ENCODE measurements around the gene GTF3A.
A peak's percentile ranks its signal among the peaks of the same experiment; 100 is the strongest.

The GTF3A gene

DNA sequence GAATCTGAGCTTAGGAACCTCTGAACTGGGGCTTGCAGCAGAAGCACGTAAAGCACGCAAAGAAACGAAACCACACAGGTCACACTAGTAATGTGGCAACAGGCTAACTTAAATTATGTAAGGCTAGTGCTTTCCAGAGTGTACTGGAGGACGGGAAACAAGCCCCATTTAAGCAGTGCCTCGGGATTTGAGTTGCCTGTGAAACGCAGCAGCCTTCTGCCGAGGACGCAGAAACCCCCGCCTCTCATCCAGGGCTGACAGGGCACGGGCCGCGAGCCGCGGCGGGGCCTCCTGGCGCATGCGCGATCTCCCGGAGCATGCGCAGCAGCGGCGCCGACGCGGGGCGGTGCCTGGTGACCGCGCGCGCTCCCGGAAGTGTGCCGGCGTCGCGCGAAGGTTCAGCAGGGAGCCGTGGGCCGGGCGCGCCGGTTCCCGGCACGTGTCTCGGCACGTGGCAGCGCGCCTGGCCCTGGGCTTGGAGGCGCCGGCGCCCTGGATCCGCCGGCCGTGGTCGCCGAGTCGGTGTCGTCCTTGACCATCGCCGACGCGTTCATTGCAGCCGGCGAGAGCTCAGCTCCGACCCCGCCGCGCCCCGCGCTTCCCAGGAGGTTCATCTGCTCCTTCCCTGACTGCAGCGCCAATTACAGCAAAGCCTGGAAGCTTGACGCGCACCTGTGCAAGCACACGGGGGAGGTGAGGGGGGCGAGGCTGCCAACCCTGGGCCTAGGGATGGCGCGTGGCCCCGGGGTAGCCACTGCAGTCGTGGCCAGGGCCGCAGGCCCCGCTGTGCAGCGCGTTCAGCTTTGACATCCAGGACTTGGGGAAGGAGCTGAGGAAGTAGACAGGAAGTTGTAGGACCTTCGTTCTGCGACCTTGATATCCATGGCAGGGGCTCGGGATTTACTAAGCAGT is at the start of gene GTF3A:
GTF3A (plus strand) TSS at position 374 of the 912 bp plus-strand sequence.
- CTCF ChIA-PET: interaction anchor here (0.7 to 2.2 kb wide), 6 partner anchors 12 to 538 kb away, joined by 3 to 8 read pairs (median 6); no protein-coding TSS in a partner anchor
- Histone ChIP-seq H3K27ac (ENCODE audit: extremely low read depth, low read depth, low read length) (peak within 1 kb of the TSS; percentile 74), H3K4me1 (ENCODE audit: control insufficient read depth, insufficient read depth, low read length) (no peaks in the 10 kb centered on the region), H3K36me3 (ENCODE audit: control insufficient read depth in 2 of 2, insufficient read depth in 1 of 2, low read length in 2 of 2) (peaks cover 5 to 27% of the 10 kb centered on the region in 2 experiments), H3K9me3 (ENCODE audit: control insufficient read depth, insufficient read depth, low read depth, low read length) (no peaks in the 10 kb centered on the region), H3K4me3 (ENCODE audit: low read depth, low read length) (peak within 1 kb of the TSS; percentile 62)
- POLR2A ChIA-PET: interaction anchor here (1.2 to 3.1 kb wide), 3 partner anchors 25 to 196 kb away, joined by 3 to 14 read pairs (median 5); partner anchors contain the start of genes LNX2 and MTIF3
- TF ChIP-seq, protein P1, sequence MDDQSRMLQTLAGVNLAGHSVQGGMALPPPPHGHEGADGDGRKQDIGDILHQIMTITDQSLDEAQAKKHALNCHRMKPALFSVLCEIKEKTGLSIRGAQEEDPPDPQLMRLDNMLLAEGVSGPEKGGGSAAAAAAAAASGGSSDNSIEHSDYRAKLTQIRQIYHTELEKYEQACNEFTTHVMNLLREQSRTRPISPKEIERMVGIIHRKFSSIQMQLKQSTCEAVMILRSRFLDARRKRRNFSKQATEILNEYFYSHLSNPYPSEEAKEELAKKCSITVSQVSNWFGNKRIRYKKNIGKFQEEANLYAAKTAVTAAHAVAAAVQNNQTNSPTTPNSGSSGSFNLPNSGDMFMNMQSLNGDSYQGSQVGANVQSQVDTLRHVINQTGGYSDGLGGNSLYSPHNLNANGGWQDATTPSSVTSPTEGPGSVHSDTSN (CRISPR knock-in tag; IDR thresholded peaks at IDR 0.05): peak; percentile 58; the same call in 1 of the 2 replicates
- TF ChIP-seq, protein P2, sequence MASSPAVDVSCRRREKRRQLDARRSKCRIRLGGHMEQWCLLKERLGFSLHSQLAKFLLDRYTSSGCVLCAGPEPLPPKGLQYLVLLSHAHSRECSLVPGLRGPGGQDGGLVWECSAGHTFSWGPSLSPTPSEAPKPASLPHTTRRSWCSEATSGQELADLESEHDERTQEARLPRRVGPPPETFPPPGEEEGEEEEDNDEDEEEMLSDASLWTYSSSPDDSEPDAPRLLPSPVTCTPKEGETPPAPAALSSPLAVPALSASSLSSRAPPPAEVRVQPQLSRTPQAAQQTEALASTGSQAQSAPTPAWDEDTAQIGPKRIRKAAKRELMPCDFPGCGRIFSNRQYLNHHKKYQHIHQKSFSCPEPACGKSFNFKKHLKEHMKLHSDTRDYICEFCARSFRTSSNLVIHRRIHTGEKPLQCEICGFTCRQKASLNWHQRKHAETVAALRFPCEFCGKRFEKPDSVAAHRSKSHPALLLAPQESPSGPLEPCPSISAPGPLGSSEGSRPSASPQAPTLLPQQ (tag by site-specific recombination; IDR thresholded peaks at IDR 0.05): peak; percentile 18; the same call in 1 of the 2 replicates
- TF ChIP-seq ZFP69B (tag by site-specific recombination; IDR thresholded peaks at IDR 0.05) (peak; percentile 34; the same call in 1 of the 2 replicates), ELK4 (IDR thresholded peaks at IDR 0.05; ENCODE audit: borderline replicate concordance, low read depth, low read length) (no peak), ZNF214 (tag by site-specific recombination; IDR thresholded peaks at IDR 0.05; ENCODE audit: borderline replicate concordance) (no peak), BCL11B (tag by site-specific recombination; IDR thresholded peaks at IDR 0.05; ENCODE audit: low read depth) (no peak), ZNF660 (tag by site-specific recombination; IDR thresholded peaks at IDR 0.05) (peak; percentile 58; the same call in 1 of the 2 replicates), ZXDB (tag by site-specific recombination; IDR thresholded peaks at IDR 0.05) (peak; percentile 11; the same call in 1 of the 2 replicates), ZNF19 (tag by site-specific recombination; IDR thresholded peaks at IDR 0.05; ENCODE audit: low read depth) (no peak), ZNF707 (tag by site-specific recombination; IDR thresholded peaks at IDR 0.05) (no peak), ZNF157 (tag by site-specific recombination; IDR thresholded peaks at IDR 0.05) (no peak), ZNF600 (tag by site-specific recombination; IDR thresholded peaks at IDR 0.05) (peak; percentile 18; the same call in 1 of the 2 replicates), ZNF335 (tag by site-specific recombination; conservative IDR thresholded peaks at IDR 0.05) (peak; percentile 71), ZNF184 (tag by site-specific recombination; IDR thresholded peaks at IDR 0.05) (0 out of 2 replicates have a peak, but pooled peaks have one; percentile 30), PRDM1 (tag by site-specific recombination; IDR thresholded peaks at IDR 0.05) (no peak), ZNF2 (tag by site-specific recombination; IDR thresholded peaks at IDR 0.05) (0 out of 2 replicates have a peak, but pooled peaks have one; percentile 22), KLF7 (tag by site-specific recombination; IDR thresholded peaks at IDR 0.05; ENCODE audit: borderline replicate concordance) (no peak), ZEB2 (tag by site-specific recombination; IDR thresholded peaks at IDR 0.05) (peak; percentile 26), ZNF133 (tag by site-specific recombination; IDR thresholded peaks at IDR 0.05) (no peak)
- TF ChIP-seq, protein P3, sequence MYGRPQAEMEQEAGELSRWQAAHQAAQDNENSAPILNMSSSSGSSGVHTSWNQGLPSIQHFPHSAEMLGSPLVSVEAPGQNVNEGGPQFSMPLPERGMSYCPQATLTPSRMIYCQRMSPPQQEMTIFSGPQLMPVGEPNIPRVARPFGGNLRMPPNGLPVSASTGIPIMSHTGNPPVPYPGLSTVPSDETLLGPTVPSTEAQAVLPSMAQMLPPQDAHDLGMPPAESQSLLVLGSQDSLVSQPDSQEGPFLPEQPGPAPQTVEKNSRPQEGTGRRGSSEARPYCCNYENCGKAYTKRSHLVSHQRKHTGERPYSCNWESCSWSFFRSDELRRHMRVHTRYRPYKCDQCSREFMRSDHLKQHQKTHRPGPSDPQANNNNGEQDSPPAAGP (tag by site-specific recombination; IDR thresholded peaks at IDR 0.05): 0 out of 2 replicates have a peak, but pooled peaks have one; percentile 15
- TF ChIP-seq, protein P4, sequence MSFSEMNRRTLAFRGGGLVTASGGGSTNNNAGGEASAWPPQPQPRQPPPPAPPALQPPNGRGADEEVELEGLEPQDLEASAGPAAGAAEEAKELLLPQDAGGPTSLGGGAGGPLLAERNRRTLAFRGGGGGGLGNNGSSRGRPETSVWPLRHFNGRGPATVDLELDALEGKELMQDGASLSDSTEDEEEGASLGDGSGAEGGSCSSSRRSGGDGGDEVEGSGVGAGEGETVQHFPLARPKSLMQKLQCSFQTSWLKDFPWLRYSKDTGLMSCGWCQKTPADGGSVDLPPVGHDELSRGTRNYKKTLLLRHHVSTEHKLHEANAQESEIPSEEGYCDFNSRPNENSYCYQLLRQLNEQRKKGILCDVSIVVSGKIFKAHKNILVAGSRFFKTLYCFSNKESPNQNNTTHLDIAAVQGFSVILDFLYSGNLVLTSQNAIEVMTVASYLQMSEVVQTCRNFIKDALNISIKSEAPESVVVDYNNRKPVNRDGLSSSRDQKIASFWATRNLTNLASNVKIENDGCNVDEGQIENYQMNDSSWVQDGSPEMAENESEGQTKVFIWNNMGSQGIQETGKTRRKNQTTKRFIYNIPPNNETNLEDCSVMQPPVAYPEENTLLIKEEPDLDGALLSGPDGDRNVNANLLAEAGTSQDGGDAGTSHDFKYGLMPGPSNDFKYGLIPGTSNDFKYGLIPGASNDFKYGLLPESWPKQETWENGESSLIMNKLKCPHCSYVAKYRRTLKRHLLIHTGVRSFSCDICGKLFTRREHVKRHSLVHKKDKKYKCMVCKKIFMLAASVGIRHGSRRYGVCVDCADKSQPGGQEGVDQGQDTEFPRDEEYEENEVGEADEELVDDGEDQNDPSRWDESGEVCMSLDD (tag by site-specific recombination; IDR thresholded peaks at IDR 0.05): no peak
- TF ChIP-seq, protein P5, sequence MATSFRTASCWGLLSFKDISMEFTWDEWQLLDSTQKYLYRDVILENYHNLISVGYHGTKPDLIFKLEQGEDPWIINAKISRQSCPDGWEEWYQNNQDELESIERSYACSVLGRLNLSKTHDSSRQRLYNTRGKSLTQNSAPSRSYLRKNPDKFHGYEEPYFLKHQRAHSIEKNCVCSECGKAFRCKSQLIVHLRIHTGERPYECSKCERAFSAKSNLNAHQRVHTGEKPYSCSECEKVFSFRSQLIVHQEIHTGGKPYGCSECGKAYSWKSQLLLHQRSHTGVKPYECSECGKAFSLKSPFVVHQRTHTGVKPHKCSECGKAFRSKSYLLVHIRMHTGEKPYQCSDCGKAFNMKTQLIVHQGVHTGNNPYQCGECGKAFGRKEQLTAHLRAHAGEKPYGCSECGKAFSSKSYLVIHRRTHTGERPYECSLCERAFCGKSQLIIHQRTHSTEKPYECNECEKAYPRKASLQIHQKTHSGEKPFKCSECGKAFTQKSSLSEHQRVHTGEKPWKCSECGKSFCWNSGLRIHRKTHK (tag by site-specific recombination; IDR thresholded peaks at IDR 0.05): no peak
- TF ChIP-seq, protein P6, sequence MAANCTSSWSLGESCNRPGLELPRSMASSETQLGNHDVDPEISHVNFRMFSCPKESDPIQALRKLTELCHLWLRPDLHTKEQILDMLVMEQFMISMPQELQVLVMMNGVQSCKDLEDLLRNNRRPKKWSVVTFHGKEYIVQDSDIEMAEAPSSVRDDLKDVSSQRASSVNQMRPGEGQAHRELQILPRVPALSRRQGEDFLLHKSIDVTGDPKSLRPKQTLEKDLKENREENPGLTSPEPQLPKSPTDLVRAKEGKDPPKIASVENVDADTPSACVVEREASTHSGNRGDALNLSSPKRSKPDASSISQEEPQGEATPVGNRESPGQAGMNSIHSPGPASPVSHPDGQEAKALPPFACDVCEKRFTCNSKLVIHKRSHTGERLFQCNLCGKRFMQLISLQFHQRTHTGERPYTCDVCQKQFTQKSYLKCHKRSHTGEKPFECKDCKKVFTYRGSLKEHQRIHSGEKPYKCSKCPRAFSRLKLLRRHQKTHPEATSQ (tag by site-specific recombination; IDR thresholded peaks at IDR 0.05): 0 out of 2 replicates have a peak, but pooled peaks have one; percentile 9
- TF ChIP-seq, protein P7, sequence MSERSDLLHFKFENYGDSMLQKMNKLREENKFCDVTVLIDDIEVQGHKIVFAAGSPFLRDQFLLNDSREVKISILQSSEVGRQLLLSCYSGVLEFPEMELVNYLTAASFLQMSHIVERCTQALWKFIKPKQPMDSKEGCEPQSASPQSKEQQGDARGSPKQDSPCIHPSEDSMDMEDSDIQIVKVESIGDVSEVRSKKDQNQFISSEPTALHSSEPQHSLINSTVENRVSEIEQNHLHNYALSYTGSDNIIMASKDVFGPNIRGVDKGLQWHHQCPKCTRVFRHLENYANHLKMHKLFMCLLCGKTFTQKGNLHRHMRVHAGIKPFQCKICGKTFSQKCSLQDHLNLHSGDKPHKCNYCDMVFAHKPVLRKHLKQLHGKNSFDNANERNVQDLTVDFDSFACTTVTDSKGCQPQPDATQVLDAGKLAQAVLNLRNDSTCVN (tag by site-specific recombination; optimal IDR thresholded peaks at IDR 0.05): peak; percentile 80
